ENCODE measurements around the gene ID3. TPM values are rescaled to one million over a fixed set of nuclear protein-coding genes. Genes with fewer than 3 reads are reported as not detected.

The ID3 gene
- total and polyA plus RNA-seq, 9 of the 15 experiments (the other 6 are each of a cell fraction or from before 2014, with no cell fraction given) = 6.8 to 59.8 (median 23.5) TPM

- Histone ChIP-seq H3K9ac (ENCODE audit: insufficient read depth in 1 of 2, low read depth in 2 of 2, low read length in 2 of 2) (no peak overlapping the region), H3K36me3 (ENCODE audit: control insufficient read depth, insufficient read depth, low read length) (no peaks in the 10 kb centered on the region), H3K27ac (ENCODE audit: extremely low read depth, low read depth, low read length) (no peak overlapping the region), H3K27me3 (ENCODE audit: control insufficient read depth in 2 of 2, insufficient read depth in 2 of 2, low read length in 2 of 2) (no peaks in the 10 kb centered on the region; a peak in 1 of 5 replicates), H3K4me2 (ENCODE audit: insufficient read depth, low read length) (no peak overlapping the region), H3K9me1 (ENCODE audit: control insufficient read depth, insufficient read depth, low read length) (no peaks in the 10 kb centered on the region), H2AFZ (ENCODE audit: low read depth, low read length) (peak overlapping the region; percentile 64; the same call in 1 of the 2 replicates), H4K20me1 (replicated peaks; ENCODE audit: control insufficient read depth, insufficient read depth, low read length) (no peaks in the 10 kb centered on the region), H3K4me1 (replicated peaks in 1 of 2; ENCODE audit: control insufficient read depth in 2 of 2, insufficient read depth in 2 of 2, low read length in 2 of 2) (peaks cover 0 to 10% of the 10 kb centered on the region in 2 experiments; a peak in 4 of 5 replicates), H3K79me2 (ENCODE audit: control insufficient read depth, insufficient read depth, low read length) (no peaks in the 10 kb centered on the region), H3K4me3 (no peak overlapping the region), H3K9me3 (replicated peaks; ENCODE audit: control insufficient read depth, insufficient read depth, low read depth, low read length) (no peaks in the 10 kb centered on the region)
- ChIA-PET POLR2A (interaction anchor here (0.7 to 1.3 kb wide), 5 partner anchors 8 to 63 kb away, joined by 3 to 7 read pairs (median 3); no protein-coding TSS in a partner anchor), CTCF (ENCODE audit: low intra/inter-chr PET ratio) (no interaction called here)
- no TSS peak for BruUV-seq (replicated peaks)
- in situ Hi-C loops (cut with MboI) = no loop called here
- intact Hi-C loops (cut with micrococcal nuclease) = no loop called here
- 27% methylated on average over 5 of the region's 5 CpGs for WGBS (ENCODE audit: insufficient coverage, low coverage, missing lambda C conversion rate)
- FAIRE-seq (no peak), DNase-seq (ENCODE audit: extremely low read depth in 1 of 4, low spot score in 3 of 4) (no peak), ATAC-seq (no peak)
- TF ChIP-seq, protein P1, sequence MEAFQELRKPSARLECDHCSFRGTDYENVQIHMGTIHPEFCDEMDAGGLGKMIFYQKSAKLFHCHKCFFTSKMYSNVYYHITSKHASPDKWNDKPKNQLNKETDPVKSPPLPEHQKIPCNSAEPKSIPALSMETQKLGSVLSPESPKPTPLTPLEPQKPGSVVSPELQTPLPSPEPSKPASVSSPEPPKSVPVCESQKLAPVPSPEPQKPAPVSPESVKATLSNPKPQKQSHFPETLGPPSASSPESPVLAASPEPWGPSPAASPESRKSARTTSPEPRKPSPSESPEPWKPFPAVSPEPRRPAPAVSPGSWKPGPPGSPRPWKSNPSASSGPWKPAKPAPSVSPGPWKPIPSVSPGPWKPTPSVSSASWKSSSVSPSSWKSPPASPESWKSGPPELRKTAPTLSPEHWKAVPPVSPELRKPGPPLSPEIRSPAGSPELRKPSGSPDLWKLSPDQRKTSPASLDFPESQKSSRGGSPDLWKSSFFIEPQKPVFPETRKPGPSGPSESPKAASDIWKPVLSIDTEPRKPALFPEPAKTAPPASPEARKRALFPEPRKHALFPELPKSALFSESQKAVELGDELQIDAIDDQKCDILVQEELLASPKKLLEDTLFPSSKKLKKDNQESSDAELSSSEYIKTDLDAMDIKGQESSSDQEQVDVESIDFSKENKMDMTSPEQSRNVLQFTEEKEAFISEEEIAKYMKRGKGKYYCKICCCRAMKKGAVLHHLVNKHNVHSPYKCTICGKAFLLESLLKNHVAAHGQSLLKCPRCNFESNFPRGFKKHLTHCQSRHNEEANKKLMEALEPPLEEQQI (IDR thresholded peaks at IDR 0.05) = no peak
- no peak for TF ChIP-seq ZNF174 (CRISPR knock-in tag; IDR thresholded peaks at IDR 0.05)
- no peak for TF ChIP-seq ETV5 (CRISPR knock-in tag; IDR thresholded peaks at IDR 0.05; ENCODE audit: low read depth)
- no peak for TF ChIP-seq ZBTB43 (CRISPR knock-in tag; IDR thresholded peaks at IDR 0.05)
- no peak for TF ChIP-seq SMAD2 (IDR thresholded peaks at IDR 0.05; ENCODE audit: low read depth, low read length)
- TF ChIP-seq ZNF133 (CRISPR knock-in tag; IDR thresholded peaks at IDR 0.05) = no peak
- TF ChIP-seq XRCC4 (IDR thresholded peaks at IDR 0.05; ENCODE audit: extremely low read depth, insufficient read depth, insufficient read length) = no peak
- no peak for TF ChIP-seq KDM2B (CRISPR knock-in tag; IDR thresholded peaks at IDR 0.05)
- no peak for TF ChIP-seq MTA3 (IDR thresholded peaks at IDR 0.05; ENCODE audit: borderline replicate concordance)
Observed at GRCh38 chr1:23575226-23575810, 16.0 kb upstream of the ID3 start.
